K562 (cell line): ENCODE data around the gene LDB2.
A peak's percentile ranks its signal among the peaks of the same experiment; 100 is the strongest.

Experiments used
- ADNP ChIP-seq: fragments of 200-800 bp; sonication (Bioruptor generic); IDR thresholded peaks from 2 replicates; pipeline ENCODE4 v1.6.1; 2016; ENCODE audit warnings: missing genetic modification characterization, missing compliant biosample characterization
- CBX1 ChIP-seq: sonication (generic); IDR thresholded peaks from 2 replicates; pipeline ENCODE4 v1.6.1; 2016; ENCODE audit warnings: antibody characterized with exemption, low read depth, mild to moderate bottlenecking
- CTCF ChIP-seq, 3 experiments: IDR thresholded peaks in 2 of 3; conservative IDR thresholded peaks in 1 of 3; 2 replicates each; pipeline ENCODE4 v1.5.1; 2011 to 2012; ENCODE audit warnings: low read length in 3 of 3, mild to moderate bottlenecking in 3 of 3, control low read depth in 2 of 3, improper control_type of control experiment in 1 of 3, inconsistent platforms in 1 of 3, low read depth in 1 of 3, mixed read lengths in 1 of 3, moderate library complexity in 1 of 3; ENCODE audit not compliant: insufficient read depth in 2 of 3
- OTX1 ChIP-seq: fragments of 450-650 bp; formaldehyde crosslinking; IDR thresholded peaks from 2 replicates; pipeline ENCODE4 v1.4.0; 2022; ENCODE audit warnings: mild to moderate bottlenecking
- POLR2A ChIP-seq: fragments of 450-650 bp; conservative IDR thresholded peaks from 2 replicates; pipeline ENCODE4 v1.6.1; 2016
- POLR2AphosphoS2 ChIP-seq: IDR thresholded peaks from 2 replicates; pipeline ENCODE4 v1.6.1; 2012; ENCODE audit warnings: low read length, improper control_type of control experiment
- YY1 ChIP-seq, 3 experiments: IDR thresholded peaks; 2 replicates each; pipeline ENCODE4 v1.6.1; 2011; ENCODE audit warnings: low read length in 2 of 3, mild to moderate bottlenecking in 2 of 3, moderate library complexity in 2 of 3, borderline replicate concordance in 1 of 3, control low read depth in 1 of 3, low read depth in 1 of 3; ENCODE audit not compliant: insufficient read depth in 3 of 3, insufficient replicate concordance in 2 of 3, control insufficient read depth in 1 of 3, insufficient read length in 1 of 3; ENCODE audit errors: extremely low read depth in 1 of 3
- ZNF589 ChIP-seq: fragments of 200-800 bp; sonication (Bioruptor generic); IDR thresholded peaks from 2 replicates; pipeline ENCODE4 v1.6.1; 2016; ENCODE audit warnings: low read depth, missing genetic modification characterization, missing compliant biosample characterization
- TF ChIP-seq, protein P1 (sequence below), 2 experiments: fragments of 450-650 bp in 1 of 2; sonication (generic) in 1 of 2; formaldehyde crosslinking in 1 of 2; IDR thresholded peaks in 1 of 2; conservative IDR thresholded peaks in 1 of 2; 2 replicates each; pipeline versions ENCODE4 v1.6.1 to v1.8.1; 2016 to 2023; ENCODE audit warnings: mild to moderate bottlenecking in 2 of 2, moderate library complexity in 2 of 2, inconsistent platforms in 1 of 2, missing genetic modification reagents in 1 of 2
- TF ChIP-seq, protein P2 (sequence below): fragments of 250-450 bp; sonication (Bioruptor Pico); IDR thresholded peaks from 2 replicates; pipeline ENCODE4 v1.5.0; 2020; ENCODE audit warnings: mild to moderate bottlenecking, borderline replicate concordance
- TF ChIP-seq, protein P3 (sequence below), 2 experiments: fragments of 450-650 bp; IDR thresholded peaks; 2 replicates each; pipeline ENCODE4 v1.6.1; 2016; ENCODE audit warnings: mild to moderate bottlenecking in 2 of 2, borderline replicate concordance in 1 of 2, low read depth in 1 of 2, moderate library complexity in 1 of 2
- TF ChIP-seq, protein P4 (sequence below): fragments of 450-650 bp; IDR thresholded peaks from 2 replicates; pipeline ENCODE4 v1.6.1; 2018; ENCODE audit not compliant: partially characterized antibody

DNA sequence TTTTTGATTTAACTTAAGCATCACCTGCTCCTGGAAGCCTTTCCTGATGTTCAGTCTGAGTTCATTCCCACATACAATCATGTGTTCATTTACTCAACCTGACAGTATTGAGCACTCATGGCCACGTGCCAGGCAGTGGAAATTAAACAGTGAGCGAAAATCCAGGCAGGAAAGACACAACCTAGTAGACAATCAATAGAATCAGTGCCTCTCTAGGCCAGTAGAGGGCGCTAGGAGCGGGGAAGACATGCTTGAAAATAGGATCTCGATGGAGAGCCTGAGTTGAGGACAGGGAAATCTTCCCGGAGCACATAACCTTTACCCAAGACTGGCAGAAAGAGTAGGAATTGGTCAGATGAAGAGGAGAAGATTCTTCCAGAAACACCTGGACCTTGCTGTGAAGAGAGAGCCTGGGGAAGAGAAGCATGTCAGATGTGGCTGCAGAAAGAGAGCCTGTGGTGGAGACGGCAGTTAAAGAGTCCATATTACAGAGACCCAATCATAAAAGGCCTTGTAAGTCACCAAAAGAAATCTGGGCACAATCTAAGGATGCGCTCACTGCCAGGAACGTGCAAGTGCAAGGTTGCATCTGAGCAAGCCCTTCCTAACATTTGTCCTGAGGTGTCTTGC lies 103.5 kb downstream of the LDB2 start:
- TF ChIP-seq CTCF (IDR thresholded peaks at IDR 0.05 in 2 of 3, conservative IDR thresholded peaks at IDR 0.05 in 1 of 3; ENCODE audit: insufficient read depth in 2 of 3, low read depth in 1 of 3, low read length in 3 of 3) (peak; percentile 61 to 76 (median 66)), YY1 (IDR thresholded peaks at IDR 0.05; ENCODE audit: borderline replicate concordance in 1 of 3, control insufficient read depth in 1 of 3, extremely low read depth in 1 of 3, insufficient read depth in 3 of 3, insufficient read length in 1 of 3, insufficient replicate concordance in 2 of 3, low read depth in 1 of 3, low read length in 2 of 3) (no peak), OTX1 (no peak), POLR2AphosphoS2 (no peak), ADNP (no peak), CBX1 (no peak), POLR2A (no peak), ZNF589 (CRISPR knock-in tag) (no peak)
- TF ChIP-seq, protein P1, sequence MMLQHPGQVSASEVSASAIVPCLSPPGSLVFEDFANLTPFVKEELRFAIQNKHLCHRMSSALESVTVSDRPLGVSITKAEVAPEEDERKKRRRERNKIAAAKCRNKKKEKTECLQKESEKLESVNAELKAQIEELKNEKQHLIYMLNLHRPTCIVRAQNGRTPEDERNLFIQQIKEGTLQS (IDR thresholded peaks at IDR 0.05) = no peak
- TF ChIP-seq, protein P1 (CRISPR knock-in tag; conservative IDR thresholded peaks at IDR 0.05) = no peak
- TF ChIP-seq, protein P2, sequence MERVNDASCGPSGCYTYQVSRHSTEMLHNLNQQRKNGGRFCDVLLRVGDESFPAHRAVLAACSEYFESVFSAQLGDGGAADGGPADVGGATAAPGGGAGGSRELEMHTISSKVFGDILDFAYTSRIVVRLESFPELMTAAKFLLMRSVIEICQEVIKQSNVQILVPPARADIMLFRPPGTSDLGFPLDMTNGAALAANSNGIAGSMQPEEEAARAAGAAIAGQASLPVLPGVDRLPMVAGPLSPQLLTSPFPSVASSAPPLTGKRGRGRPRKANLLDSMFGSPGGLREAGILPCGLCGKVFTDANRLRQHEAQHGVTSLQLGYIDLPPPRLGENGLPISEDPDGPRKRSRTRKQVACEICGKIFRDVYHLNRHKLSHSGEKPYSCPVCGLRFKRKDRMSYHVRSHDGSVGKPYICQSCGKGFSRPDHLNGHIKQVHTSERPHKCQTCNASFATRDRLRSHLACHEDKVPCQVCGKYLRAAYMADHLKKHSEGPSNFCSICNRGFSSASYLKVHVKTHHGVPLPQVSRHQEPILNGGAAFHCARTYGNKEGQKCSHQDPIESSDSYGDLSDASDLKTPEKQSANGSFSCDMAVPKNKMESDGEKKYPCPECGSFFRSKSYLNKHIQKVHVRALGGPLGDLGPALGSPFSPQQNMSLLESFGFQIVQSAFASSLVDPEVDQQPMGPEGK (CRISPR knock-in tag) = no peak
- TF ChIP-seq, protein P3, sequence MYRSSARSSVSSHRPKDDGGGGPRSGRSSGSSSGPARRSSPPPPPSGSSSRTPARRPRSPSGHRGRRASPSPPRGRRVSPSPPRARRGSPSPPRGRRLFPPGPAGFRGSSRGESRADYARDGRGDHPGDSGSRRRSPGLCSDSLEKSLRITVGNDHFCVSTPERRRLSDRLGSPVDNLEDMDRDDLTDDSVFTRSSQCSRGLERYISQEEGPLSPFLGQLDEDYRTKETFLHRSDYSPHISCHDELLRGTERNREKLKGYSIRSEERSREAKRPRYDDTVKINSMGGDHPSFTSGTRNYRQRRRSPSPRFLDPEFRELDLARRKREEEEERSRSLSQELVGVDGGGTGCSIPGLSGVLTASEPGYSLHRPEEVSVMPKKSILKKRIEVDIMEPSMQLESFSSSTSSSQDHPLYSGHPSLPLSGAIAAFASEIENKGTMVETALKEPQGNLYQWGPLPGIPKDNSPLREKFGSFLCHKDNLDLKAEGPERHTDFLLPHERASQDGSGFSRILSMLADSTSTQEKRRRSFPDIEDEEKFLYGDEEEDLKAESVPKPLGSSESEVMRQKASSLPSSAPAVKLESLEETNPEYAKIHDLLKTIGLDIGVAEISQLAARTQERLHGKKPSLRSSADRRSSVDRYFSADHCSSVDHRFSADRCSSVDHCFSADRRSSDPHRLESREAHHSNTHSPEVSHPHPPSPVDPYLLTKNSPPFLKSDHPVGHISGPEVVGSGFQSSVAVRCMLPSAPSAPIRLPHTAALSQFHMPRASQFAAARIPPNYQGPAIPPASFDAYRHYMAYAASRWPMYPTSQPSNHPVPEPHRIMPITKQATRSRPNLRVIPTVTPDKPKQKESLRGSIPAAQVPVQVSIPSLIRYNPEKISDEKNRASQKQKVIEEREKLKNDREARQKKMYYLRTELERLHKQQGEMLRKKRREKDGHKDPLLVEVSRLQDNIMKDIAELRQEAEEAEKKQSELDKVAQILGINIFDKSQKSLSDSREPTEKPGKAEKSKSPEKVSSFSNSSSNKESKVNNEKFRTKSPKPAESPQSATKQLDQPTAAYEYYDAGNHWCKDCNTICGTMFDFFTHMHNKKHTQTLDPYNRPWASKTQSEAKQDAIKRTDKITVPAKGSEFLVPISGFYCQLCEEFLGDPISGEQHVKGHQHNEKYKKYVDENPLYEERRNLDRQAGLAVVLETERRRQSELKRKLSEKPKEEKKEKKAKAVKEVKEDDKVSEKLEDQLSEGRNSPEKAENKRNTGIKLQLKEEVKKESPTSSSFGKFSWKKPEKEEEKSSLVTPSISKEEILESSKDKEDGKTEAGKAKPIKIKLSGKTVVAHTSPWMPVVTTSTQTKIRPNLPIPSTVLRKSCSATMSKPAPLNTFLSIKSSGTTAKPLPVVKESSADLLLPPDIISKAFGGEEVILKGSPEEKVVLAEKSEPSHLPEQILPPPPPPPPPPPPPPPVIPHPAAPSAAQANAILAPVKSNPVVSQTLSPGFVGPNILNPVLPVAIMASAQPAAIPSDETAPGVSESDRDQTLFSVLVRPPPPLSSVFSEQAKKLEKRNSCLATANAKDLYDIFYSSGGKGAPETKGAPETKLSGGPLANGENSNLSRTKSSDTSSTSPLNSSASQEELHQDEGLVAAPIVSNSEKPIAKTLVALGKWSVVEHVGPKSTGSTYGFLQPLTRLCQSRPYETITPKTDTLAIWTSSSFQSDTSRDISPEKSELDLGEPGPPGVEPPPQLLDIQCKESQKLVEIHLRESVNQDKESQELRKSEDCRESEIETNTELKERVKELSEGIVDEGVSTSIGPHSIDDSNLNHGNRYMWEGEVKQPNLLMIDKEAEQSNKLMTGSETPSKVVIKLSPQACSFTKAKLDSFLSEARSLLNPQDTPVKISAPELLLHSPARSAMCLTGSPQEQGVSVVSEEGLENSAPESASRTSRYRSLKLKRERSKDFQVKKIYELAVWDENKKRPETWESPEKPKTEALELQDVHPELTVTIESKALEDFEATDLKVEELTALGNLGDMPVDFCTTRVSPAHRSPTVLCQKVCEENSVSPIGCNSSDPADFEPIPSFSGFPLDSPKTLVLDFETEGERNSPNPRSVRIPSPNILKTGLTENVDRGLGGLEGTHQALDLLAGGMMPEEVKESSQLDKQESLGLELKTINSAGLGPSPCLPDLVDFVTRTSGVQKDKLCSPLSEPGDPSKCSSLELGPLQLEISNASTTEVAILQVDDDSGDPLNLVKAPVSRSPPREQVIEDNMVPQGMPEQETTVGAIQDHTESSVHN (IDR thresholded peaks at IDR 0.05; ENCODE audit: borderline replicate concordance in 1 of 2, low read depth in 1 of 2) = no peak
- TF ChIP-seq, protein P4, sequence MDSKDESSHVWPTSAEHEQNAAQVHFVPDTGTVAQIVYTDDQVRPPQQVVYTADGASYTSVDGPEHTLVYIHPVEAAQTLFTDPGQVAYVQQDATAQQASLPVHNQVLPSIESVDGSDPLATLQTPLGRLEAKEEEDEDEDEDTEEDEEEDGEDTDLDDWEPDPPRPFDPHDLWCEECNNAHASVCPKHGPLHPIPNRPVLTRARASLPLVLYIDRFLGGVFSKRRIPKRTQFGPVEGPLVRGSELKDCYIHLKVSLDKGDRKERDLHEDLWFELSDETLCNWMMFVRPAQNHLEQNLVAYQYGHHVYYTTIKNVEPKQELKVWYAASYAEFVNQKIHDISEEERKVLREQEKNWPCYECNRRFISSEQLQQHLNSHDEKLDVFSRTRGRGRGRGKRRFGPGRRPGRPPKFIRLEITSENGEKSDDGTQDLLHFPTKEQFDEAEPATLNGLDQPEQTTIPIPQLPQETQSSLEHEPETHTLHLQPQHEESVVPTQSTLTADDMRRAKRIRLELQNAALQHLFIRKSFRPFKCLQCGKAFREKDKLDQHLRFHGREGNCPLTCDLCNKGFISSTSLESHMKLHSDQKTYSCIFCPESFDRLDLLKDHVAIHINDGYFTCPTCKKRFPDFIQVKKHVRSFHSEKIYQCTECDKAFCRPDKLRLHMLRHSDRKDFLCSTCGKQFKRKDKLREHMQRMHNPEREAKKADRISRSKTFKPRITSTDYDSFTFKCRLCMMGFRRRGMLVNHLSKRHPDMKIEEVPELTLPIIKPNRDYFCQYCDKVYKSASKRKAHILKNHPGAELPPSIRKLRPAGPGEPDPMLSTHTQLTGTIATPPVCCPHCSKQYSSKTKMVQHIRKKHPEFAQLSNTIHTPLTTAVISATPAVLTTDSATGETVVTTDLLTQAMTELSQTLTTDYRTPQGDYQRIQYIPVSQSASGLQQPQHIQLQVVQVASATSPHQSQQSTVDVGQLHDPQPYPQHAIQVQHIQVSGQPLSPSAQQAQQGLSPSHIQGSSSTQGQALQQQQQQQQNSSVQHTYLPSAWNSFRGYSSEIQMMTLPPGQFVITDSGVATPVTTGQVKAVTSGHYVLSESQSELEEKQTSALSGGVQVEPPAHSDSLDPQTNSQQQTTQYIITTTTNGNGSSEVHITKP = no peak
